Colonic mucosa (tissue), 4 donors: ENCODE measurements around the gene TMTC2. TPM values are rescaled to one million over a fixed set of nuclear protein-coding genes. Genes with fewer than 3 reads are reported as not detected.

Experiments
- DNase-seq: peaks from one replicate; pipeline ENCODE4 v3.0.0-alpha.2; 2020
- H3K27ac ChIP-seq: fragments of 200-600 bp; one replicate; pipeline ENCODE4 v1.8.0; 2021
- H3K27me3 ChIP-seq: fragments of 200-600 bp; one replicate; pipeline ENCODE4 v1.8.0; 2021
- H3K36me3 ChIP-seq: fragments of 200-600 bp; one replicate; pipeline ENCODE4 v1.8.0; 2021
- H3K4me1 ChIP-seq: fragments of 200-600 bp; one replicate; pipeline ENCODE4 v1.8.0; 2021; ENCODE audit warnings: mild to moderate bottlenecking
- H3K4me3 ChIP-seq: fragments of 200-600 bp; one replicate; pipeline ENCODE4 v1.8.0; 2021
- H3K9ac ChIP-seq, 2 donors: one replicate each; pipeline ENCODE4 v1.7.0; 2013; ENCODE audit warnings: control low read depth in 2 of 2, low read depth in 2 of 2, low read length in 2 of 2
- H3K9me3 ChIP-seq: fragments of 200-600 bp; one replicate; pipeline ENCODE4 v1.8.0; 2021
- intact Hi-C: fragments of 100-400 bp; cut with DNase I; formaldehyde crosslinking; loops from one replicate; pipeline ENCODE4 v1.14.1; 2022
- total RNA-seq, 2 donors: library from RNA; stranded (reverse); fragmentation: NEBNext Ultra II Directional in 1 of 2; extraction: Animal tissue kit (Norgen Biotek cat#: 25700) in 1 of 2; gene quantifications; one replicate each; pipeline ENCODE4 v1.2.1, GENCODE V29; 2021
- TF ChIP-seq, protein P1 (sequence below): fragments of 200-600 bp; IDR thresholded peaks from one replicate; pipeline ENCODE4 v1.8.0; 2022; ENCODE audit warnings: antibody characterized with exemption, mild to moderate bottlenecking
- donor health status: healthy.
- donor health status: DM: no; HTN: no; CAD: no.
- donor health status: DM: no; HTN: no; CAD: no.

TMTC2 gene
- total RNA-seq, 2 donors from 2014 or later, result 12.2 to 20.6 TPM

DNA sequence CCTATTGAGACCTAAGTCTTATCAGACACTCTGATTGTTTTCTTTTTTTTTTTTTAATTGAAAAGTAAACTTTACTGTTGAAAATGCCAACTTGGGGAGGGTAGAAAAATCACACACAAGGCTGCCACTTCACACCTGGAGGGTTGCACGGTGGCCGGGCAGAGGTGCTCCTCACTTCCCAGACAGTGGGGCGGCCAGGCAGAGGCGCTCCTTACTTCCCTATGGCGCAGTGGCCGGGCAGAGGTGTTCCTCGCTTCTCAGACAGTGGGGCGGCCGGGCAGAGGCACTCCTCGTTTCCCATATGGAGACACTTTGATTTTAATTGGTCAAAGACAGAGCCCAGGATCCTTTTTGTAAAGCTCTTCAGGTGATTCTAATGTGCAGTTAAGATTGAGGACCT, 399.3 kb downstream of the TMTC2 start:
- Histone ChIP-seq H3K4me3 (no peak overlapping the region), H3K4me1 (no peaks in the 10 kb centered on the region), H3K9ac (no peak overlapping the region), H3K9me3 (no peaks in the 10 kb centered on the region), H3K27me3 (no peaks in the 10 kb centered on the region), H3K36me3 (no peaks in the 10 kb centered on the region), H3K27ac (no peak overlapping the region)
- no peak for DNase-seq
- intact Hi-C loops, result no loop called here
- TF ChIP-seq, protein P1, sequence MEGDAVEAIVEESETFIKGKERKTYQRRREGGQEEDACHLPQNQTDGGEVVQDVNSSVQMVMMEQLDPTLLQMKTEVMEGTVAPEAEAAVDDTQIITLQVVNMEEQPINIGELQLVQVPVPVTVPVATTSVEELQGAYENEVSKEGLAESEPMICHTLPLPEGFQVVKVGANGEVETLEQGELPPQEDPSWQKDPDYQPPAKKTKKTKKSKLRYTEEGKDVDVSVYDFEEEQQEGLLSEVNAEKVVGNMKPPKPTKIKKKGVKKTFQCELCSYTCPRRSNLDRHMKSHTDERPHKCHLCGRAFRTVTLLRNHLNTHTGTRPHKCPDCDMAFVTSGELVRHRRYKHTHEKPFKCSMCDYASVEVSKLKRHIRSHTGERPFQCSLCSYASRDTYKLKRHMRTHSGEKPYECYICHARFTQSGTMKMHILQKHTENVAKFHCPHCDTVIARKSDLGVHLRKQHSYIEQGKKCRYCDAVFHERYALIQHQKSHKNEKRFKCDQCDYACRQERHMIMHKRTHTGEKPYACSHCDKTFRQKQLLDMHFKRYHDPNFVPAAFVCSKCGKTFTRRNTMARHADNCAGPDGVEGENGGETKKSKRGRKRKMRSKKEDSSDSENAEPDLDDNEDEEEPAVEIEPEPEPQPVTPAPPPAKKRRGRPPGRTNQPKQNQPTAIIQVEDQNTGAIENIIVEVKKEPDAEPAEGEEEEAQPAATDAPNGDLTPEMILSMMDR, result no peak

DNA sequence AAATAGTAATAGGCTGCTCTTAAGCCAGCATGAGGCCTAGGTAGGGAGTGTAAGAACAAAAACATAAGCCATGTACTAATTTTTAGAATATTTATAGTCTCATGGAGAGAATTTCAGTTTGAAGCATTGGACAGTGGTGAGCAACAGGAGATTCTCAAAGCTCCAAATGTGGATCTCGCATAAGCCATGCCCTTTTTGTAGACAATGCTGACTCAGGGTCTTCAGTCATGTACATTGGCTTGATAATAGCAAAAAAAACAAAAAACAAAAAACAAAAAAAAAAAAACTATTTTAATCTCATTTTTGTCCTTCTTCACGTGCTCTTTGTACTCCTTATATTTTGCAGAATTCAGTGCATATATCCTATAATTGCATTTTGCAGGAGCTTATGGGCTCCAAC, 402.9 kb downstream of the TMTC2 start:
- Histone ChIP-seq H3K4me3 (no peak overlapping the region), H3K9ac (no peak overlapping the region), H3K27me3 (no peaks in the 10 kb centered on the region), H3K36me3 (no peaks in the 10 kb centered on the region), H3K4me1 (no peaks in the 10 kb centered on the region), H3K27ac (no peak overlapping the region), H3K9me3 (no peaks in the 10 kb centered on the region)
- intact Hi-C loops, result no loop called here
- TF ChIP-seq, protein P1, result no peak
- DNase-seq, result no peak

DNA sequence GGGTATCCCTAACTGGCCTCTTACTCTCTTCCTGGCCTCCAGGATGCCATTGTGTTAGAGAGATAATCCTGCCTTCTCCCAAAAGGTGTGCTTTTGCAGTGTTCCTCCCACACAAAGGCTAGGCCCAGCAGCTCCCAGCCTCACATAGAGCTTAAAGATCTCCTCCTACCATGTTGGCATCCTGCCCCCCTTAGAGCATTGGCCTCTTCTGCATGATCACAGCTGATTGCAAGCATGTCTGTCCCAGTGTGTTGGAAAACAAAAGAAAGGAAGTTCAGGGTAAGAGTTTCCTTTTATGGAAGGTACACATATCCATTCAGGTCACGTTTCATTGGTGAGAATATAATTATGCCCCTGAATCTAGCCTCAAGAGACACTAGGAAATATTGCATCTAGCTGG, 405.4 kb downstream of the TMTC2 start:
- TF ChIP-seq, protein P1, result no peak
- Histone ChIP-seq H3K27me3 (no peaks in the 10 kb centered on the region), H3K4me1 (no peaks in the 10 kb centered on the region), H3K36me3 (no peaks in the 10 kb centered on the region), H3K9me3 (no peaks in the 10 kb centered on the region), H3K4me3 (no peak overlapping the region), H3K27ac (no peak overlapping the region), H3K9ac (no peak overlapping the region)
- DNase-seq, result no peak
- intact Hi-C loops, result no loop called here

DNA sequence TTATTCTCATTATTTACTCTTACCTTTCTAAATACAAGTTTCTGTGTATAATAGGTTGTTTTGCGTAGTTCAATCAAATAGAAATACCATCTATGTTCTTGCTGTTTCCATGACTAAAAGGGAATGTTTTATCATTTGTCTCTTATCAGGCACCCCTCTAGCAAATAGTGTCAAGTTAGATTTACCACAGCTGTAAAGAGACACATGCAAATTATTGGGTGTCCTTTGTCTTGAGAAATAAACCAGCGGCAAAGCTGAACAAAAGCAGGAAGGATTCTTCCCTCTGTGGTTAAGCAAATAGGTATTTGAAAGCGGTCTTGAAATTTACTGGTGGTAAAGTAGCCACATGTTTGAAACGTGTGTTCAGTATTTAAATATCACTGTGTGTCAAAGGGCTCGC, 405.9 kb downstream of the TMTC2 start:
- H3K4me3 ChIP-seq, result no peak overlapping the region
- H3K36me3 ChIP-seq, result no peaks in the 10 kb centered on the region
- intact Hi-C loops, result no loop called here
- no peaks in the 10 kb centered on the region for H3K27me3 ChIP-seq
- no peaks in the 10 kb centered on the region for H3K4me1 ChIP-seq
- H3K27ac ChIP-seq, result no peak overlapping the region
- no peak overlapping the region for H3K9ac ChIP-seq
- H3K9me3 ChIP-seq, result no peaks in the 10 kb centered on the region
- TF ChIP-seq, protein P1, result no peak
- DNase-seq, result no peak

DNA sequence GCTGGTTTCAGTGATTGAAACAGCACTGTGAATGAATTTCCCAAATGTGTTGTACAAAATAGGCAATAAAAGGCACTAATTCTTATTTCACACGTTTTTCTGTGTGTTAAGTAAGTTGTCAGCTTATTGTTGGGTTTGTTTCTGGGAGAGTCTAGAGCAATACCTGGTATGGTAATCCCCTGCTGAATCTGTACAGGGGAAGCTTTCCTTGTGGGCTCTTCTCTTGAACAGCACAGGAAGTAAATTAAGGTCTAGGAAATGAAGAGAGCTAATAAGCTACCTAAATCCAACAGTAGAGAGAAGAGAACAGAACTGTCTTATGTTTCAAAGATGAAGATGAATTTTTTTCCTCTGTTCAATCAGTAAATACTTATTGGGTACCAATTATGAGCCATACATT, 406.7 kb downstream of the TMTC2 start:
- H3K9me3 ChIP-seq, result no peaks in the 10 kb centered on the region
- no peak overlapping the region for H3K27ac ChIP-seq
- H3K4me3 ChIP-seq, result no peak overlapping the region
- H3K27me3 ChIP-seq, result no peaks in the 10 kb centered on the region
- no peak overlapping the region for H3K9ac ChIP-seq
- DNase-seq, result no peak
- no peaks in the 10 kb centered on the region for H3K4me1 ChIP-seq
- no peaks in the 10 kb centered on the region for H3K36me3 ChIP-seq
- intact Hi-C loops, result no loop called here
- TF ChIP-seq, protein P1, result no peak
